GM21381 (cell line): ENCODE data around the gene H1-8.

ENCODE experiments used
- ATAC-seq: cut with Tn5 transposase; IDR thresholded peaks from one replicate; pipeline ENCODE4 v1.9.1; 2021; ENCODE audit warnings: mild to moderate bottlenecking, moderate library complexity; ENCODE audit not compliant: unreplicated experiment

The H1-8 gene

DNA sequence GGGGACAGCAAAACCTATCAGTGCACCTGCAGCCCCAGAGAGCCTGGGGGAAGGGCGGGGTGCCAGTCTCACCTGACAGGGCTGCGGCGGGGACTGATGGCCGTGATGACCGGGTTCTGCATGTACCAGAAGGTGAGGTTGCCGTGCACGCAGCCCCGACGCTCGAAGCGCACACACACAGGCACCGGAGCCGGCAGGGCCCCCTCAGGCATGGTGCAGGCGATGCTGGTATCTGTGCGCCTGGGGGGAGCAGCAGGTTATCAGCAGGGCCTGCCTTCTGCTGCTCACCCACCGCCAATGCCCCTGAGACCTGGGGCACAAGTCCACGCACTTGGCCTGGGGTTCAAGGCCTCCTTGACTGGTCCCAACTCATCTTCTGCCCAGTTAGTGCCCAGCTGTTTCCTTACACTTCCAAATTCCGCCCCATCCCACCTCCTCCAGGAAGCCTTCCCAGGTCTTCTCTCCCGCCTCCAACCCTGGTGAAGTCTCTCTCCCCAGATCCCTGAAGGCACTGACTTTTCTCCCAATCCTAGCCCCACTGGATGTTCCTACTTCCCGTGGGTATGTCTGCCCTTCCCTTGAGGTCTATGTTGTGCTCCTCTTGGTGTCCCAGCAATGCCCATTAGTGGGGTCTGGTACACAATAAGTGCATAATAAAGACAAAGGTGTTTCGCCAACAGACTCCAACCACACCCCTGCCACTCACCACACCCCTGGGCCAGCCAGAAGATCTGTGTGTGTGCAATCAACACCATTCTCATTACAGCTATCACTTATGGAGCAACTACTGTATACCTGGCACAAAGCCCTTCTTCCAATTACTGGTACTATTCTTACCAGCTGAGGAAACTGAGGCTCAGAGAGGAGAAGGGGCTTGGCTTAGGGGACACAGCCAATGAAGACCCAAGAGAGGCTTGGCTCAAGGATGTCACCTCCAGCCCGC is 28.9 kb downstream of the H1-8 start:
- ATAC-seq = no peak

DNA sequence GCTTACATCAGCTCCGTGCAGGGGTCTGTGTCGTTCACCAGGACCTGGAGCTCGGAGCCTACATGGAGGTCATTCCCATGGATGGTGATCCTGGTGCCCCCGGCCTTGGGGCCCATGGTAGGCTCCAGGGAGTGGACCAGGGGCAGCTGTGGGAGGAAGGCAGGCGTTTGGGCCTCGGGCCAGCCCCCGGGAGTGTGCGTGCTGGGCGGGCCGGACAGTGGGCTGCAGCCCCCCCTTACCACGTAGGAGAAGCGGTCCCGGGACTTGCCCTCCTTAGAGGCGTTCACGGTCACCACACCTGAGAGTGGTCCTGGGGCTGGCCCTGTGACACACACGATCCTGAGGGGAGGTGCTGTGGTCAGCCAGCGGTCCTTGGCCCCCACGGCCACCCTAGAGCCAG is 29.6 kb downstream of the H1-8 start:
- no peak for ATAC-seq

DNA sequence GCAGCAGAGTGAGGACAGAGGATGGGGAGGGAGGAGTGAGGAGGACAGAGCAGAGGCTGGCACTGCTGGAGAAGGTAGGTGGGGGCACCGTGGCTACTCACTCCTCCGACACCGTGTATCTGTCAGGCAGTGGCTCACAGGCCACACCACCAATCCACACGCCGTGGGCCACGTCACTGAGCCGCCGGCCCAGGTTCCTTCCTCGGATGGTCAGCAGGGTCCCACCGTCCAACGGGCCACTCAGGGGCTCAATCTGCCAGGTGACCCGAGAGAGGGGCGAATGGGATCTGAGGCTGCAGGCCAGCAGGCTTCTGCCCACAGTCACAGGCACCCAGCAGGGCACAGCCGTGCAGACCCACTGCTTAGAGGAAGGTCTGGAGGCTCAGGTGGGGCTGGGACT is 30.5 kb downstream of the H1-8 start:
- no peak for ATAC-seq

DNA sequence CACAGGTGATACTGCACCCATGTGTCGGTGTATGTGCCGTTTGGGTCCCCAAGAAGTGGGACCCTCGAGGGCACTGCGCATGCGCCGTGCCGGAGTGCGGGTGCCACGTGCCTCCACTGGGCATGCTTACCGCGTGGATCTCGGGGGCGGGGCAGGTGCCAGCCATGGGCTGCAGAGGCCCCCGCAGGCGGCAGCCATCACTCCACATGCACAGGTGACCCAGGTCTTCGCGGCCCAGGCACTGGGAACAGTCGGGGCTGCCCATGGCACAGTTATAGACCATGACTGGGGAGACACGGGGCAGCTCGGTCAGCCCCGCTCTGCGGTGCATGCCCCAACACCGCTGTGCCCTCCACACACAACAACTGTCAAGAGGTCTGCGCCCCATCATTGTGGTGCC is 31.2 kb downstream of the H1-8 start:
- no peak for ATAC-seq

DNA sequence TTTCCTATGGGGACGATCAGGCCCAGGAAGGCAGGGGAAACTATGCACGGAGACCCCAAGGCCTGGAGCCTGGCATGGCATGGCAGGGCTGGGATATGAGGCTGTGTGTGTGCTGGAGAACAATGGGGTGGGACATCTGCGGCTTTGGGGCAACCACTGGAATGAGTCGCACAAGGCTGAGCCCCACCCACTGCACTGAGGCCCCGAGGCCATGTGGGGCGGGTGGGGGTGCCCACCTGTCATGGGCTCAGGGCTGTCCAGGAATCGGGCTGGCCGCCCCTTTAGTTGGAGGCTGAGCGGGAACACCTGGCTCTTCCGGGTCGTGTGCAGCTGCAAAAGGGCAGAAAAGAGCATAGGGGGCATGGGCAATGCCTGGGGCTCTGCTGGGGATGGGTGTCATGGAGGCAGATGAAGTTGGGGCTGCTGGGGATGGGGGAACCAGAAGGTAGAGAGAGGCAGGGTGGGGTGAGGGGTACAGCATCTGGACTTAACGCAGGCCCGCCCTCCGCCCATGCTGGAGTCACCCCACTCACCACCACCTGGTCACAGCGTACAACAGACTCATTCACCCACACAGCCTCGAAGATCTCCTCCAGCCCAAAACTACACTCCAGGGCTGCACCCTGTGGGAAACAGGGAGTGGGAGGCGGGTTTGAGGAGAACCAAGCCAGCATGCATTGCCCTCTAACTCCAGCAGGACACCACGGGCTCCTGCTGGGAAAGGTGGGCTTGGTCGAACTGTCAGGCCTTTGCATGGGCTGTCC is 32.4 kb downstream of the H1-8 start:
- no peak for ATAC-seq

DNA sequence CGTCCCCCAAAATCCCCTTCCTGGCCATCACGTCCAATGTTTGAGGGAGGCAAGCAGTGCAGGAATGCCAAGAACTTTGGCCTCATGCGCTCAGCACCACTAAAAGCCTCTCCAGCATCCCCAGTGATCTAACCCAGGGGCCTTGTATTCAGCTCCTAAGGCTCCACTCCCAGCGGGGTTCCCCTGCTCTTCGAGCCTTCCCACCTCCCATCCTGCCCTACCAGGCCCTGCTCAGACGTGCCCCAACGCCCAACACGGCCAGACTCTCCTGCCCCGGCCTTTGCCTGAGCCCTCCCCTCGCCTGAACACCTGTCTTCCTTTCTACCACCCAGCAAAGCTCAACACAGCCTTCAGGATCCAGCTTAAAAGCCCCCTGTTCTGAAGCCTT is 33.0 kb downstream of the H1-8 start:
- no peak for ATAC-seq

DNA sequence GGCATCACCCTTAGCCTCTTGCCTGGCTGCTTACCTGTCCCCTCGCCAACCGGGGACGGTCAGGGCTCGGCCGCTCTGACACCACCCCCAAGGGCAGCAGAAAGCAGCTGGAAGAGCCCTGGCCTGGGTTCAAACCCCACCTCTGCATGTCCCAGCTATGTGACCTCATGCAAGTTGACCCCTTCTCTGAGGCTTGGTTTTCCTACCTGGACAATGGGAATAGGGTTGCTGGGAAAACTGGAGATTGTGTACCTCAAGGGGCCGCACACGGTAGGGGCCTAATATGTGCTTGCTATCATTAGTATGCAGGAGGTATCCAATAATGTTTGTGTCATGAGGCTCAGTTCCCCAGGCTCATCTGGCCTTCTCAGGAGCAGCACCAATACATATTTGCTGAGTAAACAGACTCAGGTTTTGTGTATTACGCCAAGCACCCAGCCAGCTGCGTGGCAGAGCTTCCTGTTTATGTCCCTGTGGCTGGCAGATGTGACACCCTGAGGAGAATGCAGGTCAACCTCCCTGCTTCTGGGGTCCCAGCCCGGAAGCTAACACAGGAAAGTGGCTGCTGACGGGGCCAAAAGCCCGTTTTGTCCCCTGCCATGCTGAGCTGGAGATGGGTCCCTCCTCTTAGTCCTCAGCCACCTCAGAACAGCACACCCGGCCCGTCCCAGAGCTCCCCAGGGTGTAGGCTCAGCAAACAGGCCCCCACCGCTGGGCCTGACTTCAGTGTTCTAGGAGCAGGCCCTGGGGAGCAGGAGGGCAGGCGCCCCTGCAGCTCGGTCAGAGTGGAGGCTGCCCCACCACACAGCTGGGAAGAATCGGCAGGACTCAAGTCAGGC is 33.8 kb downstream of the H1-8 start:
- ATAC-seq = peak; percentile 56

DNA sequence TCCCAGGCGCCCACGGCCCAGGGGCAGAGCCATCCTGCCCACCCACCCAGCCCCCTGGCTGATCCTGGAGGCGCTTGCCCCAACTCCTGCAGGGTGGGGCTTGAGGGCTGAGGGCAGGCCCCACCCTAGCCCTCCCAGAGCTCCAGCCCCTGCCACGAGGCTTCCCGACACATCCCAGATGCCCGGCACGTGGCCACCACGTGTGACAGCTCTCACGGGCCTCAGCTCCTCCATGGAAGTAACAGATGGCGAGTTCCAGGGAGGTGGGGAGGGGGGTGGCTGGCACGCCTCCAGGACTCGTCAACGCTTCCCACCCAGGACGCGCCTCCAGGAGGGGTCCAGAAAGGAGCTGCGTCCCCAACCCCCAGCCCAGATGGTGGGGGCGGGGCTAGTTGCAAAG is 34.4 kb downstream of the H1-8 start:
- no peak for ATAC-seq

DNA sequence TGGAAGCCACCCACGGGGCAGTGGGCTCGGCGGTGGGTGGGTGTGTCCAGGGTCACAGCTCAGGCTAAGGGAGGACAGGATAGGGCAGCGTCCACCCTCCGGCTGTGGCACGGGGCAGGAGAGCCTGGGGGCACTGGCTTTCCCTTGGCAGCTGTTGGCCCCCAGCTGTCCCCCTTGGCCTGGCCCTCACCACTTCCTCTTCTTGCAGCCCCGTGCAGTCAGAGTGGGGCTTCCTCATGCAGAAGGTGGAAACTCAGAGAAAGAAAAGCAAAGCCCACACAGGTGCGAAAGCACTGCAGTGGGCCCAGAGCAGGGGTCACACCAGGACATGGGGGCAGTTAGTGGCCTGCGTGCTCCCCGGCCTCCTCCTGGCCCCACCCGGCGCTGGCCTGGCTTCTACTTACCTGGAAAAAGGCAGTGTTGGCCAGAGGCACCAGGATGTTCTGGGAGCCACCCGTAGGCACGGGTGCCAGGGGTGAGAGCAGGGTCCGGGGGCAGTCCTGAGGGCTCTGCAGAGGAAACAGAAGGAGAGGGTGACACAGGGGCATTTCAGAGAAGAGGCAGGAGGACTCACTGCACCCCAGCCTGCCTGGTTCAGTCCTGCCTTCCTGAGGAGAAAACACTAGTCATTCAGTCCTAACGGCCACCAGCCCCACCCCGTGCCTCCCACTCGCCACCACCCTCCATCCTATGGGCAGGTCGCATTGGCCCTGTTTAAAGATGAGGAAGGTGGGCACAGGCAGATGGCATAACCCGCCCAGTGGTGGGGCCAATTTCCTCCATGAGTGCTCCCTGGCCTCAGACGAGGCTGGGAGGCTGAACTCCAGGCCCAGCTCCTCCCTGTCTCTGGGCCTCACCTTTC is 35.2 kb downstream of the H1-8 start:
- ATAC-seq = no peak

DNA sequence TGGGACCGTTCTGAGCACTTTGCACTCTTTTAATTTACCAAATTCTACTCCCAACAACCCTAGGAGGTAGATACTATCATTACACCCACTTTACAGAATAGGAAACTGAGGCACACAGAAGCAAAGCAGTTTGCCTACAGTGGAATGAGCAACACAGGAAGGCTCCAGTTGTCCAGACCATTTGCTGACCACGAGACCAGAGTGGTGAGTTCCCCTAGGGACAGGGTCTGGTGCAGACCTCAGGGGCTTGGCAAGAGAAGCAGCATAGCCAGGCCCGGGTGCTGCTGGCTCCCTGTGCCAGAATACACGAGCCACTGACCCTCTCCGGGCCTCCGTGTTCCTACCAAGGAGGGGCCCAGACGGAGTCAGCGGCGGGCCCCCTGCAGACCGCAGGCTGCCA is 37.0 kb downstream of the H1-8 start:
- no peak for ATAC-seq

DNA sequence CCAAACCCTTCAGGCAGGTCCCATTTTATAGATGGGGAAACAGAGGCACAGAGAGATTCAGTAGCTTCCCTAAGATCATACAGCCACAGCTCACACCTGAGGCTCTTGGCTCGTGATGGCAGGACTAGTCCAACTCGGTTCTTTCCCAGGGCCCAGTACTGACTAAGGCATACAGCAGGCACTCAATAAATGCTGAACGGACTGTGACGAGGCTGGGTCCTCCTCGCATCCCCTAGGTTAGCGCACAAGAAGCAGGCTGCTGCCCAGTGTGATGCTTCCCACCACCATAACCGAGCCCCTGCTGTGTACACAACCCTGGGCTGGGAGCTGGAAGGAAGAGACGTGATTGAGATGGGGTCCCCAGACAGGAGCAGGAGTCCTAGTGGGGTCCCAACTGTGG is 38.6 kb downstream of the H1-8 start:
- no peak for ATAC-seq

DNA sequence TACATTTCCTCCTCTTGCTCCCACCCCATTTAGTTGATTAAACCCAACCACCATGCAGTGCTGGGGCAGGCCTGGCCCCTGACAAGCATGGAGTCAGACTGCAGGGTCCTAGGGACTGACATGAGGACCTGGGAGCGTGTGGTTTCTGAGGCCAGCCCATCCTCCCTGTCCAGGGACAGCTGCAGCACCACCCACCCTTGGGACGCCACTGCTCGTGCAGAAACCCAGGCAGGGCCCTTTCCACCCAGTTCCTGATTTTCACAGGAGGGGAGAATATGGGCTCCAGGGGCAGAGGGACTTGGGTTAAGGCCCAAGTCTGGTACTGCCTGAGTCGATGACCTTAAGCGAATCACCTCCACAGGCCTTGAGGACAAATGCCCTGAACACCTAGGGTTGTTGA is 39.8 kb downstream of the H1-8 start:
- no peak for ATAC-seq

DNA sequence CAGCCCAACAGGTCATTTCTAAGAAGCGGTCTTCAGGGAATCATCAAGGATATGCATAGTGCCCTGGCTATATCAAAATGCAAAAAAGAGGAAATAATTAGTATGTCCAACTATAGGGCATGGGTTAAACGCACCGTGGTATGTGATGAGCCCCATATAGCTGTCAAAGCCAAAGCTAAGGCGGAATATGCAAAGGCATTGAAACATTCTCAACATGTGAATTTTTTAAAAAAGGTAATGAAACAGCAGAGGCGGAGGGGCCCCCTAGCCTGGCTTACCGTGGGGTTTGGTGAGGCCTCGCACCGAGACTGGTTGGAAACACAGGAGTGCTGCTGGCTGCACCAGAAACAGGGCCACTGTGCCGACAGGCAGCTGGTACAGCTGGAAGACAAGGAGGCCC is 40.3 kb downstream of the H1-8 start:
- no peak for ATAC-seq

DNA sequence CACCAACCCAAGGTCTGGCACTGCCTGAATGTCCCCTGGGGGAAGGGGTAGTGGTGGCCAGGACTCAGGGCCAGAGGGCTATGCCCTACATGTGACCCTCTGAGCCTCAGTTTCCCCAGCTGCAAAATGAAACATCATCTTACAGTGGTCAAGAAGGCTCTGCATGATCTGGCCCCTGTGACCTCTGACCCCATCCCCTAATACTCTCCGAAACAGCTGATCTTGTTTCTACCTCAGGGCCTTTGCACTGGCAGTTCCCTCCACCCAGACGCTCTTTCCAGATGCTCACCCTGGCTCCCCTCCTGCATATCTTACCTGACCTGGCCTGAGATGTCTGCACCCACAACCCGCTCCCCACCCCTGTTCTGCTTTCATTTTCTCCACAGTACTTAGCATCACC is 41.7 kb downstream of the H1-8 start:
- no peak for ATAC-seq

DNA sequence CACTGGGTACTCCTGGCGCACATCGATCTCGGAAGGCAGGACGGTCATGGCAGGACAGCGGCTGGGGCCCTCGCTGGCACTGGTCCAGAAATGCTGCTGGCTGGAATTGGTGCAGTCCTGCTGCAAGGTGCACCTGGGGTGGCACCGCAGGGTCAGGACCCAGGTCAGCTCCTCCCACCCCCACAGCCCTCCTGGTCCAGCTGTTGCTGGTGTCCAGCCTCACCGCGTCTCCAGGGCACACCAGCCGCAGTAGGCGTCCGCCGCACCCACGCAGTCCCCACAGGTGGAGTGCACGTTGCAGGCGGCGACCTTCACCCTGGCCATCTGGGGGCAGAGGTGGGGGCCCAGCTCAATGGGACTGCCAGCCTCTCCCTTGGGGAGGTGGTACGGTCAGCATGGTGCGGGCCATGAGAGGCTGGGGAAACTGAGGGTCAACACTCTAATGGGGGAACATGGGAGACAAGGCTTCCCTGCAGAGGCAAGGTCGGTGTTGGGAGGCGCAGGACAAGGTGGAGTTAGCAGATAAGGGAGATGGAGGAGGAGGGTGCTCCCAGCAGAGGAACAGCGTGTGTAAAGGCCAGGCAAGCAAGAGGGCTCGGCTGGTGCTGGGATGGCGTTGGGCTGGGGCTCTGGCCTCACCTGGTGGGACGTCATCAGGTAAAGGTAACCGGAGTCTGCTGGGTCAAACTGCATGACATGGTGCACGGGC is 43.1 kb downstream of the H1-8 start:
- ATAC-seq = no peak

DNA sequence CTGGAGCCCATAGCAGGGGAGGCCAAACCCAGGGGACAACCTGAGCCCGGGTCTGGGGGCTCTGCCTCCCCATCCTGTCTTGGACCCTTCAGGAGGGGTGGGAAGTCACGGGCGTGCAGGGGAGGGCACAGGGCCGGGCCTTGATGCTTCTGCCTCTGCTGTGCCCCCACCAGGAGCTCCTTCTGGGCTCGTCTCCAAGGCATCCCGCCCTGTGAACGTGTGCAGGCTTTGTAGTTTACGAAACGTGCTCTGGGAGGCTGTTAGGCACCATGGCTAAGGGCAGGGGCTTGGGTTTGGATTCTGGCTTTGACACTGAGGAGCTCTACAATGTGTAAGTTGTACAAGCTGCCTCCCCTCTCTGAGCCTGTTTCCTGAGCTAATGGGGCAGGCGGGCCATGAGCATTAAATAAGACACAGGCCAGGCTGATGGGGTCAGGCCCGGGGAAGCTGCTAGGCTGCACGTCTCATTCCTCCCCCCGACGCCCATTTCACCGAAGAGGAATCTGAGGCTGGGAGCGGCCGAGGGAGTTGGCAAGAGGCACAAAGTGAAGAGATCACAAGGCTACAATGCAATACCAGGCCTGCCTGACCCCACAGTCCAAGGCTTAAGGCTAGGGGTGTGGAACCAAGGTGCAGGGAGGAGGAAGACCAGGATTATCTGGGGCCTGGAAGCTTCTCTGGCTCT is 43.9 kb downstream of the H1-8 start:
- no peak for ATAC-seq

DNA sequence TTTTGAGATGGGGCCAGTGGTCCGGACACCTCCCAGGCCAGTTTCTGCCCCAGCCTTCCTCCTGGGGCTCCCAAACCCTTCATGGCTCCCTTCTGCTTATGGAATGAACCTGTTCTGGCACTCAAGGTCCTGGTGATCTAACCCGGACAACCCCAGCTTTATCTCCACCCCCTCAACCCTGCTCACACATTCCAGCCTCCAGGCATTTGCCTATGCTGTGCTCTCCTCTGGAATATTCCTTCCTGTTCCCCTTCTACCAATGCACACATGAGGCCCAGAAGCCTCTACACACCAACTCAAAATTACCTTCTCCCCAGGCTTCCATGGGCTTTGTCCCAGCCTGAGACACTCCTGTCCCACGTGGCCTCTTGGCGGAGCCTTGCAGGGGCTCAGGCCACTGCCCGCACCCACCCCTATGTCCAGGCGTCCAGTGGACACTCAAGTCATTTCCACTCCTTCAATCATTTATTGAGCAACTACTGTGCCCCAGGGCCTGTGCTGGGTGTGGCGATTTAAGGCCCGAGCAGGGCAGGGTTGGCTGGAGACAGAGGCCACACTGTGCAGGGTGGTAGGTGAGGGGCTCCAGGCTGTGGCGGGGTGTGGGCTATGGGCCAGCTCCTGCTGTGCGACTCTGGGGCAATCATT is 44.7 kb downstream of the H1-8 start:
- ATAC-seq = no peak

DNA sequence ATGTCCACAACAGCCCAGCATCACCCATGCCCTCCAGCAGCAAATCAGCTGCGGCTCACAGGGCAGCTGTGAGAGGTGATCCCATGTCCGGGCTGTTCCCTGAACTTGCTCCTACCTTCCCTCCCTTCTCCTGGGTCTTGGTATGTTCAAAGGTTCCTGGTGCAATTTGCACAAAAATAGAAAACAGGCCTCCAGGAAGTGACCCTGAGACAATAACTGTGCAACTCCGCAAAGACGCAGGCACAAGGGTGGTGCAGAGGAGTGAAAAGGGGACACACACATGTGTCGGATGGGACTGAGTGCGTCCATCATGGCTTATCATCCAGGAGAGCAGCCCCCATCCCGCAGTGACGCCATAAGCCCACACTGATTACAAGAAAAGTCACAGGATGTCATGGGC is 47.2 kb downstream of the H1-8 start:
- ATAC-seq = no peak

DNA sequence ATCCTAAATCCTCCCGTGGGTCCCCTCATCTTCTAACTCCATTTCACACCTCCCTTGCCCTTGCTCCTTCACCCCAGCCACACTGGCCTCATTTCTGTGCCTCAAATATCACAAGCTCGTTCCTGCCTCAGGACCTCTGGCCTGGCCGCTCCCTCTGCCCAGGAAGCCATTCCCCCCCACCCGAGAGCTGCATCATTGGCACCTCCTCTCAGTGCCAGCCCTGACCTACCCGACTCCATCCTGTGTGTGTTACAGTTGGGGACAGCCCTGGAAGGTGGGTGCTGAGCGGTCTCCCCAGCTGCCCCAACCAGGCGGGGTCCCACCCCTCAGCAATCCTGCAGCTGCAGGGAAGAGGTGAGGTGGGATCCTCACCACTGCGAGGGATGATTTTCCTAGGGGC is 49.0 kb downstream of the H1-8 start:
- ATAC-seq = no peak
